Activated CD8-positive, alpha-beta memory T cell treated with anti-CD3 and anti-CD28 coated beads, Interleukin-2, amount 50 U/mL, for 4 hours (primary cell): ENCODE measurements around the gene GBP6.
"Not testable (repeated sequence)": the region's sequence is repeated elsewhere in the genome, so short reads cannot be mapped to it uniquely, and the experiment has no call there.

Experiments used
- DNase-seq: peaks from one replicate; pipeline ENCODE4 v3.0.0-alpha.2; 2020

The GBP6 gene

GRCh38 chr1:89378001-89378400, 14.1 kb downstream of the GBP6 start:
- no peak for DNase-seq

GRCh38 chr1:89381618-89382017, 17.8 kb downstream of the GBP6 start:
- no peak for DNase-seq

GRCh38 chr1:89382479-89382878, 18.6 kb downstream of the GBP6 start:
- DNase-seq: no peak

- no peak for DNase-seq
Observed at GRCh38 chr1:89383185-89383584, 19.3 kb downstream of the GBP6 start.

GRCh38 chr1:89390707-89391106, 26.8 kb downstream of the GBP6 start:
- DNase-seq: no peak

- DNase-seq: no peak
Observed at GRCh38 chr1:89391686-89392085, 27.8 kb downstream of the GBP6 start.

- no peak for DNase-seq
Observed at GRCh38 chr1:89394851-89395250, 31.0 kb downstream of the GBP6 start.

GRCh38 chr1:89396902-89397301, 33.0 kb downstream of the GBP6 start:
- no peak for DNase-seq

- no peak for DNase-seq
Observed at GRCh38 chr1:89405275-89405929, 41.5 kb downstream of the GBP6 start.

GRCh38 chr1:89407360-89407759, 43.5 kb downstream of the GBP6 start:
- no peak for DNase-seq

- DNase-seq: not testable (repeated sequence)
Observed at GRCh38 chr1:89407768-89408167, 43.9 kb downstream of the GBP6 start.

- DNase-seq: no peak
Observed at GRCh38 chr1:89425056-89425455, 61.2 kb downstream of the GBP6 start.

- DNase-seq: no peak
Observed at GRCh38 chr1:89429062-89429461, 65.2 kb downstream of the GBP6 start.

- DNase-seq: not testable (repeated sequence)
Observed at GRCh38 chr1:89429681-89430080, 65.8 kb downstream of the GBP6 start.

- DNase-seq: no peak
Observed at GRCh38 chr1:89433421-89433820, 69.6 kb downstream of the GBP6 start.

GRCh38 chr1:89434058-89434780, 70.4 kb downstream of the GBP6 start:
- not testable (repeated sequence) for DNase-seq
